CD4-positive, alpha-beta T cell (primary cell): ENCODE data around the gene CYS1. TPM values are rescaled to one million over a fixed set of nuclear protein-coding genes. Genes with fewer than 3 reads are reported as not detected.
A peak's percentile ranks its signal among the peaks of the same experiment; 100 is the strongest.

ENCODE experiments used
- ATAC-seq: fragments of 200-7000 bp; cut with Tn5 transposase; one replicate; pipeline ENCODE4 v1.10.0; 2022; ENCODE audit warnings: mild to moderate bottlenecking; ENCODE audit not compliant: poor library complexity
- CTCF ChIA-PET: fragments of 350-600 bp; sonication (Branson Sonifier 250); formaldehyde crosslinking; loops from one replicate; lab custom pipeline; 2021; ENCODE audit warnings: antibody characterized with exemption, inconsistent platforms; lab: Charles Lee
- POLR2A ChIA-PET: fragments of 350-600 bp; sonication (Branson Sonifier 250); formaldehyde crosslinking; loops from one replicate; lab custom pipeline; 2021; ENCODE audit warnings: antibody characterized with exemption, inconsistent platforms; lab: Charles Lee
- DNase-seq, 14 experiments: peaks; one replicate each; pipeline ENCODE4 v3.0.0-alpha.2; 2013 to 2020; ENCODE audit warnings: mixed read lengths in 2 of 14
- H3K27ac ChIP-seq, 2 donors: one replicate each; pipeline versions ENCODE4 v1.5.1 to v1.7.0; 2013; ENCODE audit warnings: low read length in 2 of 2, low read depth in 1 of 2, mild to moderate bottlenecking in 1 of 2
- H3K27me3 ChIP-seq, 2 experiments: 1 replicate in 1 of 2; 2 replicates in 1 of 2; pipeline versions ENCODE4 v1.6.1 to v1.7.0; 2013; ENCODE audit warnings: low read length in 2 of 2, control low read depth in 1 of 2, mild to moderate bottlenecking in 1 of 2, moderate library complexity in 1 of 2; ENCODE audit not compliant: insufficient read depth in 2 of 2, control insufficient read depth in 1 of 2
- H3K36me3 ChIP-seq: one replicate; pipeline ENCODE4 v1.6.1; 2013; ENCODE audit warnings: low read length, control low read depth; ENCODE audit not compliant: insufficient read depth
- H3K4me1 ChIP-seq: one replicate; pipeline ENCODE4 v1.6.1; 2013; ENCODE audit warnings: low read length, control low read depth; ENCODE audit not compliant: insufficient read depth
- H3K4me3 ChIP-seq: one replicate; pipeline ENCODE4 v1.5.1; 2013; ENCODE audit warnings: mild to moderate bottlenecking, low read length, moderate library complexity
- H3K9me3 ChIP-seq, 2 experiments: 1 replicate in 1 of 2; 2 replicates in 1 of 2; pipeline versions ENCODE4 v1.6.1 to v1.7.0; 2013; ENCODE audit warnings: low read length in 2 of 2, mild to moderate bottlenecking in 2 of 2, control low read depth in 1 of 2, moderate library complexity in 1 of 2; ENCODE audit not compliant: control insufficient read depth in 1 of 2, insufficient read depth in 1 of 2
- H3K27ac Mint-ChIP-seq: one replicate; pipeline ENCODE4 v1.8.0; 2020; ENCODE audit warnings: mixed read lengths
- H3K27me3 Mint-ChIP-seq: one replicate; pipeline ENCODE4 v1.8.0; 2021; ENCODE audit warnings: mixed read lengths
- H3K36me3 Mint-ChIP-seq: one replicate; pipeline ENCODE4 v1.8.0; 2021; ENCODE audit warnings: low read depth, mixed read lengths
- H3K4me1 Mint-ChIP-seq: one replicate; pipeline ENCODE4 v1.8.0; 2021; ENCODE audit warnings: low read depth, mixed read lengths
- H3K4me3 Mint-ChIP-seq: one replicate; pipeline ENCODE4 v1.8.0; 2020; ENCODE audit warnings: mild to moderate bottlenecking, mixed read lengths
- H3K9me3 Mint-ChIP-seq: one replicate; pipeline ENCODE4 v1.8.0; 2020; ENCODE audit warnings: mixed read lengths
- CTCF ChIP-seq: fragments of 200-600 bp; IDR thresholded peaks from one replicate; pipeline ENCODE4 v1.8.0; 2022; ENCODE audit warnings: antibody characterized with exemption, mild to moderate bottlenecking
- intact Hi-C, 2 experiments: fragments of 100-400 bp; cut with DNase I in 1 of 2; cut with micrococcal nuclease in 1 of 2; formaldehyde crosslinking; loops; one replicate each; pipeline versions ENCODE4 v1.15.1 to v1.9.0; 2023 to 2025; cut with DNase I, micrococcal nuclease
- total RNA-seq, 174 experiments: library from RNA in 2 of 174; stranded (reverse) in 2 of 174; gene quantifications; one replicate each; pipeline ENCODE4 v1.2.3 and lab custom pipeline; 2021 to 2026

Gene CYS1
- total RNA-seq, 2 experiments from 2014 or later, result not detected

- H3K27ac Mint-ChIP-seq, result peak overlapping the region; percentile 71
- POLR2A ChIA-PET, result interaction anchor here (4.5 kb wide), 1 partner anchor 61 kb away, joined by 30 read pairs; no protein-coding TSS in a partner anchor
- CTCF ChIA-PET, result interaction anchor here (3.1 to 9.4 kb wide), 3 partner anchors 10 to 232 kb away, joined by 9 to 107 read pairs (median 42); no protein-coding TSS in a partner anchor
- DNase-seq, result no peak
- Histone ChIP-seq H3K36me3 (peaks cover 15% of the 10 kb centered on the region), H3K4me1 (peaks cover 29% of the 10 kb centered on the region), H3K4me3 (no peak overlapping the region), H3K27me3 (no peaks in the 10 kb centered on the region), H3K27ac (no peak overlapping the region), H3K9me3 (no peaks in the 10 kb centered on the region)
- H3K36me3 Mint-ChIP-seq, result peaks cover 37% of the 10 kb centered on the region
- no peak for TF ChIP-seq CTCF
- peaks cover 31% of the 10 kb centered on the region for H3K4me1 Mint-ChIP-seq
- intact Hi-C loops, result loop anchor here in 1 of 2 experiments (5.0 to 10.0 kb wide), 6 partner anchors 411 to 1041 kb away; partner anchors contain the start of genes ADAM17, CPSF3, IAH1 and ITGB1BP1
- no peaks in the 10 kb centered on the region for H3K9me3 Mint-ChIP-seq
- no peaks in the 10 kb centered on the region for H3K27me3 Mint-ChIP-seq
- ATAC-seq, result no peak
- H3K4me3 Mint-ChIP-seq, result peak overlapping the region; percentile 62
These were observed 34.5 kb downstream of the CYS1 start for GRCh38 chr2:10045561-10046355.

GRCh38 chr2:10043906-10044601 is 36.2 kb downstream of the CYS1 start:
- POLR2A ChIA-PET, result interaction anchor here (0.6 to 4.5 kb wide), 13 partner anchors 9 to 621 kb away, joined by 3 to 30 read pairs (median 7); partner anchors contain the start of genes ADAM17, HPCAL1, ITGB1BP1 and ODC1
- Mint-ChIP-seq H3K4me3 (peak overlapping the region; percentile 81), H3K27me3 (no peaks in the 10 kb centered on the region), H3K9me3 (no peaks in the 10 kb centered on the region), H3K36me3 (peaks cover 32% of the 10 kb centered on the region), H3K27ac (peak overlapping the region; percentile 89), H3K4me1 (peaks cover 31% of the 10 kb centered on the region)
- no peaks in the 10 kb centered on the region for H3K27me3 ChIP-seq
- DNase-seq (peak; percentile 79 to 97 (median 88)), ATAC-seq (peak; percentile 63)
- CTCF ChIA-PET, result interaction anchor here (1.0 to 9.4 kb wide), 6 partner anchors 8 to 230 kb away, joined by 3 to 107 read pairs (median 6); partner anchors contain the start of gene TAF1B
- H3K36me3 ChIP-seq, result peaks cover 11% of the 10 kb centered on the region
- peaks cover 29% of the 10 kb centered on the region for H3K4me1 ChIP-seq
- intact Hi-C loops, result loop anchor here in 1 of 2 experiments (2.0 to 10.0 kb wide), 6 partner anchors 91 to 1039 kb away; partner anchors contain the start of genes ADAM17, CPSF3, IAH1 and ITGB1BP1
- TF ChIP-seq CTCF, result no peak
- peak overlapping the region; percentile 52 for H3K4me3 ChIP-seq
- no peaks in the 10 kb centered on the region for H3K9me3 ChIP-seq
- peak overlapping the region; percentile 77 to 79 for H3K27ac ChIP-seq
